Testis (tissue), 2 donors: ENCODE results near the gene ROBO1.

Source experiments
- POLR2A ChIP-seq: fragments of 450-650 bp; IDR thresholded peaks from one replicate; pipeline ENCODE4 v1.6.1; 2017; ENCODE audit warnings: antibody characterized with exemption, mild to moderate bottlenecking, moderate library complexity
- TF ChIP-seq, protein P1 (sequence below), 3 experiments: fragments of 450-650 bp in 2 of 3; fragments of 200-600 bp in 1 of 3; sonication (generic) in 1 of 3; IDR thresholded peaks; one replicate each; pipeline ENCODE4 v1.5.1; 2016 to 2019; ENCODE audit warnings: antibody characterized with exemption in 3 of 3, mild to moderate bottlenecking in 2 of 3, moderate library complexity in 1 of 3

DNA sequence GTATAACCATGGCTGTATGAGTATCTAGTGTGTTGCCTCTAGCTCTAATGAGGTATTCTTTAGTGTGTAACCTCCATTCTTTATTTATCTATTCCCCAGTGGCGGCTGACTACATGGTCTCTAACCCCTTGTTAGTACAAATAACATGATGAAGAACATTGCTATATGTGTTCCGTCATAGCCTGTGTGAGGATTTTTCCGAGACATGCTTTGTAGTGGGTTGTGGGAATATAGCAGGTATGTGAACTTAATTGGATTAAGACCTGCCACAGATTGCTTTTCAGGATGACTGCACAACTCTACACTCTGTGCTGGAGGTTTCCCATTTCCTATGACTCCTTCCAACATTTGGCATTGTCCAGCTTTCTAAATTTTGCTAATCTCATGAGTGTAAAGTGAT lies 563.4 kb downstream of the ROBO1 start:
- no peak for TF ChIP-seq POLR2A
- TF ChIP-seq, protein P1, sequence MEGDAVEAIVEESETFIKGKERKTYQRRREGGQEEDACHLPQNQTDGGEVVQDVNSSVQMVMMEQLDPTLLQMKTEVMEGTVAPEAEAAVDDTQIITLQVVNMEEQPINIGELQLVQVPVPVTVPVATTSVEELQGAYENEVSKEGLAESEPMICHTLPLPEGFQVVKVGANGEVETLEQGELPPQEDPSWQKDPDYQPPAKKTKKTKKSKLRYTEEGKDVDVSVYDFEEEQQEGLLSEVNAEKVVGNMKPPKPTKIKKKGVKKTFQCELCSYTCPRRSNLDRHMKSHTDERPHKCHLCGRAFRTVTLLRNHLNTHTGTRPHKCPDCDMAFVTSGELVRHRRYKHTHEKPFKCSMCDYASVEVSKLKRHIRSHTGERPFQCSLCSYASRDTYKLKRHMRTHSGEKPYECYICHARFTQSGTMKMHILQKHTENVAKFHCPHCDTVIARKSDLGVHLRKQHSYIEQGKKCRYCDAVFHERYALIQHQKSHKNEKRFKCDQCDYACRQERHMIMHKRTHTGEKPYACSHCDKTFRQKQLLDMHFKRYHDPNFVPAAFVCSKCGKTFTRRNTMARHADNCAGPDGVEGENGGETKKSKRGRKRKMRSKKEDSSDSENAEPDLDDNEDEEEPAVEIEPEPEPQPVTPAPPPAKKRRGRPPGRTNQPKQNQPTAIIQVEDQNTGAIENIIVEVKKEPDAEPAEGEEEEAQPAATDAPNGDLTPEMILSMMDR (IDR thresholded peaks at IDR 0.05), result no peak
